GM19372 (cell line): ENCODE results near the gene EML6.
"Not testable (repeated sequence)": the region's sequence is repeated elsewhere in the genome, so short reads cannot be mapped to it uniquely, and the experiment has no call there.

Experiments
- ATAC-seq: cut with Tn5 transposase; IDR thresholded peaks from one replicate; pipeline ENCODE4 v1.9.1; 2021; ENCODE audit warnings: mild to moderate bottlenecking, low read depth, moderate library complexity; ENCODE audit not compliant: unreplicated experiment

The EML6 gene

DNA sequence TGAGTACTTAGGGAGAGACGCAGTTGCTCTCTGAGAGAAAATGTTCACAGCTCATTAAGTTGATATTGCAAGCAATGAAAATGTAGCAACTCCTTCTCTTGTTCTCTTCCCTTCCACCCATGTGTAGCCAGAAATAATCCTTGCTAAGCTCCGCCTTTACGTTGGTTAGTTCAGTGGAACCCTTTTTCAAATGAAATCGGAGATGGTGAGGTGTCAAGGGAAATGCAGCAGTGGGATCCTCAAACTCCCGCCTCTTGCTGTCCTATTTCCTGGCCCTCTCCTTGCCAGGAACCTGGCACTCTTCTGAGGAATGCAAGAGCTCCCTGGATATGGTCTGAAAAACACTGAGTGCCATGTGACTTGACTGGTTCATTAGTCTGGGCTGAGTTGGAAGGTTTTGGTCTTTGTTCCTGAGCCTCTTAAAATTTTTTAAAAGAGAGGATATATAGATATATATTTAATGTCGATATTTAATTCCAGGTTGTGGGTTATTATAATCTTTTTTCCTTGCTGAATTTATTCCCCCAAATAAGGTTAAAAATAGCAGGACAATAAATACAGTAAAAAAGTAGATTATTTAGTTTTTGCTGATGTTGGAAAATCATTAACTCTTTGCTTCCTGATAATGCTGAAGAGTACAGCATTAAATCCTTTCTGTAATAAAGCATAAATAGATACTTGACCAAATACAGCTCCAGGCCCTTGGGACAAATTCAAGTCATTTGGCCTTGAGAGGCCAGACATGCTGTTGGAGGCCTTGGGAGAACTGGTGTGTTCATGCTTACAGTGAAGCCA, 116.2 kb downstream of the EML6 start:
- ATAC-seq, result no peak

DNA sequence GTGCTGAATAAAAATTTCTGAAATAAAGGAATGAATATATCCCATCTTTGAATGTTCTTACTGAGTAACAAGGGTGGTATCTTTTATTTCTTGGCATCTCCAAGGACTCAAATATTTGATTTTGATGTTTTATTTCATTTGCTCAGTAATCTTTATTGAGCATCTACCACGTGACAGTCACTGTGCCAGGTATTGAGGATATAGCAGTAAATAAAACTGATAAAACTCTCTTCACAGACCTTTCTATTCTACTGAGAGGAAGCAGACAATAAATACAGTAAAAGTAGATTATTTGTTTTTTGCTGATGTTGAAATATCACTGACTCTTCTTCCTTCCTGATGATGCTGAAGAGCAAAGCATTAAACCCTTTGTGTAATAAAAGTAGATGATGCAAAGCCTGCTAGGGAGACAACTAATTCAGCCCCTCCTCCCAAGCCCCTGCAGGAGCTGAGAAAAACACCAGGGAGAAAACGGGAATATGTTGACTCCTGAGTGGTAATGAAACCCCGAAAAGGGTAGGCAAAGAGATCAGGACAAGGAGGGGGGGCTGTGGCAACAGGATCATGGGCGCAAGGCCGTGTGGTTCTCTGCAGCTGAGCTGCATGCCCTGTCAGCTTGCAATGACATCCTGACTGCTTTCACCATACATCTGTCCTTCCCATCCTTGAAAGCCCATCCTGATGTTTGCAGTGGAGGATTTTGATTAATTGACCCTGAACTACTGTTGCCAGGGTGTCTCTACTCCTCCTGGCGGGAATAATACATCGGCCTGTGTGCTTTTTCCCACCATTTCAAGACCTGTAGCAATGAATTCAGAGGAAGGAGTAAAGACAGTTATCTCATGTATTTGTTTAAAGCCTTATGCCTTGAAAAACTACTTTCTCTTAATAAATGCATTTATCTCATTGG, 117.4 kb downstream of the EML6 start:
- ATAC-seq, result no peak

DNA sequence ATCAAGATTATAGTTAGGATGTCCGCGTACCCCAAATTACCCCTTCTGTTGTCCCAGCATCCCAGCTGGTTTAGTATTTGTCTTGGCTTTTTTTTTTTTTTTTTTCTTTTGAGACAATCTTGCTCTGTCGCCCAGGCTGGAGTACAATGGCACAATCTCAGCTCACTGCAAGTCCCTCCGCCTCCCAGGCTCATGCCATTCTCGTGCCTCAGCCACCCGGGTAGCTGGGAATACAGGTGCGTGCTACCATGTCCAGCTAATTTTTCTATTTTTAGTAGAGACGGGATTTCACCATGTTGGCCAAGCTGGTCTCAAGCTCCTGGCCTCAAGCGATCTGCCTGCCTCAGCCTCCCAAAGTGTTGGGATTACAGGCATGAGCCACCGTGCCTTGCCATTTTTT, 118.0 kb downstream of the EML6 start:
- not testable (repeated sequence) for ATAC-seq

DNA sequence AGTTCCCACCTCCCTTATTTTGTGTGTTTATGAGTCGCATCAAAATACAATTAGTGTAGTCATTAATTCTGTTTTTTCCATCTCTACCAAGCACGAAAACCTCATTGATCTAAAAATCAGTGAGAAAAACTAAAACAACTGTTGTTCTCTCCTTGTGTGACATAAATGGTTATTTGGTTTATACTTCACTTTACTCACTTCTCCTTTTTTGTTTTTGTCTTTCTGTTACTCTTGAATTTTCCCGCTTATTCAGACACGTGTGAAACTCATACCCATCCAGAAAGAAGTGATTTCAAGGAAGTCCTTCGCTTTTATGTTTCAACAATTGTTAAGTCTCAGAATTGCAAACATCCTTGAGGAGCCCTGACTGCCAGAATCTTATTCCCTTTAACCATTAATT, 121.6 kb downstream of the EML6 start:
- ATAC-seq, result peak; percentile 41

DNA sequence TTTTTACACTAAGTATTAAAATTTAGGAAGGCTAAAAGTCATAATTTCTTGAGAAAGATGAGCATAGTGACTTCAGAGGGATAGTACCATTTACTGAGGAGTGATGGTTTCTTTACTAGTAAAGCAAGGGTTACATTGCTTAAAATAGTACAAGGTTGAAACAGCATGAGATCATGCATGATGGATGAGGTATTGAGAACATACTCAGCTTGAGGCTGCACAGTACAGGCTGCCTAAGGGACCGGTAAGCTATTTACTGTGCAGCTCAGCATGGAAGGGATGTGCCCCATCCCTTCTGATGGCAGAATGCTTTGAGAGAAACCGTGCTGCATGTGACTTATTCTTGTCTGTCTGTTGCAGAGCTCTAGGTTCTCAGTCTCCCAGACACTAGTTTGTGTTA, 122.1 kb downstream of the EML6 start:
- ATAC-seq, result peak; percentile 76

DNA sequence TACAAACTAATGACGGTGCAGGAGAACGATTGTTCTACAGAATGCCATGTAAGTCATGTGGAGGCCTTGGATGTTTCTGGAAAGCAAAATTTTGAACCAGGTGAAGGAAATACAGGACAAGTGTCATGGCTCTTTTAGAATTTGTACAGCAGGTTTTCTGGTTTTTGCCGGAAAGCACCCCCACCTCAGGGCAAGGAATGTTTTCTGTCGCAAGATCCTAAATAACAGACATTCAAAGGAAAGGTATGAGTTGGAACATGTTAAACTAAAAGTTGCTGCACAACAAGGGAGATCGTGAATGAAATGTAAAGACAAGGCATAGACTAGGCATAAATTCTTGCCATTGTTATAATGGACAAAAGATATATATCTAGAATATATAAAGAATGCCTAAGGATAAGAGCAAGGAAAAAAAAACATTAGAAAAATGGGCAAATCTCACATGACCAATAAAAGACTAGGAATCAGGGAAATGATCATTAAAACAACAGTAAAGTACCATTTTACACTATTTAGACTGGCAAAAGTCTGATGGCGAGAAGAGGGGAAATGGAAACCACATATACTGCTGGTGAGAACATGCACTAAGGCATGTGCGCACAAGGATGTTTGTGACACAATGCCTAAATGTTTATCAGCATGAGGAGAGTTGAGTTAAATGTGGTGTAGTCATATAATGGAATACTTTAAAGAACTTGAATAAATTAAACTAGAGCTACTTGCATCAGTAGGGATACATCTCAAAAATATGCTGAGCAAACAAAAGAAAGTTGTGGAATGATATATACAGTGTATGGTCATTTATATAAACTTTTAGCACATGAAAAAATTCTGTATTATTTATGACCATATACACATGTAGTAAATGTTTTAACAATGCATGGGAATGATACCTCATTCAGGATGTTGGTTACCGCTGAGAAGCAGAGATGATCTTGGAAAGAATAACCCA, 127.0 kb downstream of the EML6 start:
- ATAC-seq, result no peak

DNA sequence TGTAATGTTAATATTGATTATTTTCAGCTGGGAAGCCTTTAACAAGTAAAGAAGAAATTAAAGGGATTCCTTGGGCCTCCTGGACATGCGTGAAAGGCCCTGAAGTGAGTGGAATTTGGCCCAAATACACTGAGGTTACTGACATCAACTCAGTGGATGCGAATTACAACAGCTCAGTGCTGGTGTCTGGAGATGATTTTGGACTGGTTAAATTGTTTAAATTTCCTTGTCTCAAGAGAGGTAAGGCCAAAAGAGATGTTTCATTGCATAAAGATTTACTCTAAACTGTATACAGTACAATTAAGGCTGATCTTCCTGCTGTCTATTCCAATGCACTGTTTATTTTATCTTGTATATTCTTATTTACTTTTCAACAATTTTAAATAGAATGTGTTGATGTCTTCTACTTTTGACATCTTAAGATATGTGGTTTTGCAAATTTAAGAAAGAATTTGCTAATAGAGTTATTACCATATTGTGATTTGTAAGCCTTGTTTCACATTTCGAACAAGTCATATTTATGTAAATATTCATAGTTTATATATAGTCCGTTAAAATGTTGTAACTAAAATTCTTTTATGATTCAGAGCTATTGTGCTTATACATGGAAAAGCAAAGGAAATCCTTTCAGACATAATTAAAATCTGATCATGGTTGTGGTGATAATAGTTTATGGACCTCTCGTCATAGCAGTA, 130.3 kb downstream of the EML6 start:
- ATAC-seq, result no peak

DNA sequence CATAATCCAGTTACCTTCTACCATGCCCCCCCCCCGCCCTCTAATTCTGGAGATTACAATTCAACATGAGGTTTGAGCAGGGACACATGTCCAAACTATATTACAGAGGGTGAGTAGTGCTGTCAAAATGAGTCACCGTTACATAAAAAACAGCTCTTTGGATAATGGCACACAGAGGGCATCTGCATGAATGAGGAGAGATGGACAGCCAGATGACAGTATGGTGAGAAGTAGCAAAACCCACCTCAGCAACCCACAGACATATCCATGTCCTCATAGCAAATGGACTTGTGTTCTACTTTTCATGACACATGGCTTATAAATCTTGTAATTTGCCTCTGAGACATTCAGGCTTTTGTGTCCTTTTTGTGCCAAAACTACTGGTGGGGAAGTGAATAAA, 132.0 kb downstream of the EML6 start:
- no peak for ATAC-seq

DNA sequence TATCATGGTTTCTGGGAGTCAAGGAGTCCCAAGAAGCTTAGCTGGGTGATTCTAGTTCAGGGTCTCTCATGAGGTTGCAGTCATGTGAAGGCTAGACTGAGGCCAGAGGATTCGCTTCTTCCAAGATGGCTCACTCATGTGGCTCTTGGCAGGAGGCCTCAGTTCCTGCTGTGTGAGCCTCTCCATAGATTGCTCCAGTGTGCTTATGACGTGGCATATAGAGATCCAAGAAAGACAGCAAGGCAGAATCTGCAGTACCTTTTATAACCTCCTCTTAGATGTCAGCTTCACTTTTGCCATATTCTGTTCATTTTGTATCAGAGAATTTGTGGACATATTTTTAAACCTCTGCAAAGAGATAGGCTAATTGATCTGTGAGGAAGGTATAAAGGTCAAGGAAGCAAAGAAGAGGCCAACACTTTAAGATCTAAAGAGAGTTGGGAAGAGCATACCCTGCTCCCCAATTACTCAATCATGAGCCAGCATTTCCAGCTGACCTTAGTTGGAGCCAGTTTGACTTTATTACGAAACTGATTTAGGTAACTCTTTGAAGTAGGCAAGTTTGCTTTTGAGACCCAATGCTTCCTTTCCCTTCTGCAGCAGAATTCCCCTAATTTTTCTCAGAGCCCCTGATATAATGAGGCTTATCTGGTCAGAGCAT, 134.7 kb downstream of the EML6 start:
- no peak for ATAC-seq

DNA sequence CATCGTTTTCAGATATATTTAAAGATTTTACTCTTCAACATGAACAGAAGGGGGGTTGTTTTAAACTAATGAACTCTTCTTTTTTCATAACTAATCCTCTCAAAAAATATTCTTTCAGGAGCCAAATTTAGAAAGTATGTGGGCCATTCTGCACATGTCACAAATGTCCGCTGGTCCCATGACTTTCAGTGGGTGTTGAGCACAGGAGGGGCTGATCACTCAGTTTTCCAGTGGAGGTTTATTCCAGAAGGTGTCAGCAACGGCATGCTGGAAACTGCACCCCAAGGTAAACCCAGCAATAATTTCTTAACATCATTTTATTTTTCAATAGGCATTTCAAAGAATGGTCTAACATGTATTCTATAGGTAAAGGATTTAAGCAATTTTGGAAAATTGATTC, 136.0 kb downstream of the EML6 start:
- no peak for ATAC-seq

DNA sequence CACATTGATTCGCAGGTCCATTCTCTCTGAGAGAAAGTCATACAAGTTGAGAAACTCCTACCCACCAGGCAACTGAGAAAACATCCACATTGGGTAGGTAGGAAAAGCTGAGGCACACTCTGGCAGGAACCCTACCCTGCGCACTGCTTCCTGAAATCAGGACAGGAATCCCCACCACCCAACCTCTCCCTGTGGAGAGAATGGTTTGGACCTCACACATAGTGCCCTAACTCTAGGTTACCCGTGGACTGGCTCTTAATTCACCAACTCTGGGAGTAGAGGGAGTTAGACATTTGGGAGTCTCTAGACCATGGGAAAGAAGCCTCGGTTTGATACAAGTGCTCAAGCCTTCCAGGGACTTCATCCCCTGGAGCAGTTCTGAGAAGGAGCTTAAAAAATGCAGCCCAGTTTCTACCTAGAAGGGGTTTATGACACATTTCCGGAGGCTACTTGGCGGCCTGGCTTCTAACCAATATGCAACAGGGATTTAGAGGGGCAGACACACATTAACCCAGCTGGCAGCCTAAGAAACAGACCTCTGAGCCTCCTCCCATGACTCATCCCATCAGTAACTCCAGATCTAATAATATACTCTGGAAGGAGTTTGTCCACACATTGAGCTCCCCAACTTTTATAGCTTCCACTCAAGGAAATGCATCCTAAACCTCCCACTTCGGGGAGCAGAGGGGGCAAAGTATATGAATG, 136.7 kb downstream of the EML6 start:
- ATAC-seq, result no peak

DNA sequence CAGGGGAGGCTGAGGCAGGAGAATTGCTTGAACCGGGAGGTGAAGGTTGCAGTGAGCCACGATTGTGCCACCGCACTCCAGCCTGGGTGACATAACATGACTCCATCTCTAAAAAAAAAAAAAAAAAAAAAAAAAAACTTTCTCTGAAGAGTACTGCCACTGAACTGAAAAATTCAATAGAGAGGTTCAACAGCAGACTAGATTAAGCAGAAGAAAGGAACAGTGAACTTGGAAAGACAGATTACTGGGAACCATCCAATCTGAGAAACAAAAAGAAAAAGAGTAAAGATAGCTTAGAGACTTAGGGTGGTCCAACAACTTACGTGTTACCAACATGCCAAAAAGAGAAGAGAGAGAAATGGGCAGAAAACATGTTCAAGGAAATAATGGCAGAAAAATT, 138.8 kb downstream of the EML6 start:
- ATAC-seq, result no peak

DNA sequence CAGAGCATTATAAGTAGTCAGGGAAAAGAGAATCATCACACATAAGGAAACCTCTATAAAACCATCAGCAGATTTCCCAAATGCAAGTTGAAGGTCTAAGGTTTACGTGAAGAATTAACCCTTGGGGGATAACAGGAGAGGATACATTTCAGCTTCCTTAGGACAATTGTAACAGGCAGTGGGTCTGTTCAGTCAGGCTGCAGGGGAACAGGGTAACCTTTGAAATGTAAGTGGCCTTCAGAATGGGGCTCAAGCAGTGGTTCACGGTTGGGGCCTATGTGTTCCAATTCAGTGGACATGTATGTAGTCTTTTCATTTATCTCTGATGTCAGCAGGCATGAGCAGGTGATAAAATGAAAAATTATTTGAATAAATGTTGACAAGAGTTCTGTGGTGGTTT, 139.3 kb downstream of the EML6 start:
- no peak for ATAC-seq

DNA sequence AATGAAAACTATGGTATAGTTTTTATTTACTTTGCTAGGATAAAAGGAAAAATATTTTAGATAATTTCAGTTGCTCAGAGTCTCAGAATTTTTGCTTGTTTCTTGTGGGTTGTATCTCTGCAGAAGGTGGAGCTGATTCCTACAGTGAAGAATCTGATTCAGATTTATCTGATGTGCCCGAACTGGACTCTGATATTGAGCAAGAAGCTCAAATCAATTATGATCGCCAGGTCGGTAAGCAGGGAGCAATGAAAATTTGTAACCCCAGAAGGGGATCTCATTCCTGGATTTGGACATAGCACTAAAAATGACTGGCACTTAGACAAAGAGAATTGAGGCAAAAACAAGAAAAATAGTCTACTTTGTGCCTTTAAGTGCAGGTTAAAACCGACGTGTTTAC, 140.2 kb downstream of the EML6 start:
- no peak for ATAC-seq

DNA sequence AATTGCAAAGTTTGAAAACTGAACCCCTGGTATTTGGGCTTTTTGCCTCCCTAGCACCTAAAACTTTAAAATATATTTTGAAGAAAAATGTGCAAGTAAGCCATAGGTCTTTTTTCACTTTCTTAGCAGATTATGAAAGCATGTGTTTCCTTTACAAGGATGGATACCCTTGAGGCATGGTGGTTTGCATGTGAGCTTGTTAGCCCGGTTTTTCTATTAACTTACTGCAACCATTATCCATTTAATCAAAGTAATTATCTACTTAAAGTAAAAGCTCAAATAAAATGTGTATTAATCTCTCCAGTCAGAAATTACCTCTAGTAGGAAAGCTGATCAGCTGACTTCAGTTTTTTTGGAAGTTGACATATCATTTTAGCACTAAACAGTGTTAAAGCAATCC, 140.6 kb downstream of the EML6 start:
- no peak for ATAC-seq

DNA sequence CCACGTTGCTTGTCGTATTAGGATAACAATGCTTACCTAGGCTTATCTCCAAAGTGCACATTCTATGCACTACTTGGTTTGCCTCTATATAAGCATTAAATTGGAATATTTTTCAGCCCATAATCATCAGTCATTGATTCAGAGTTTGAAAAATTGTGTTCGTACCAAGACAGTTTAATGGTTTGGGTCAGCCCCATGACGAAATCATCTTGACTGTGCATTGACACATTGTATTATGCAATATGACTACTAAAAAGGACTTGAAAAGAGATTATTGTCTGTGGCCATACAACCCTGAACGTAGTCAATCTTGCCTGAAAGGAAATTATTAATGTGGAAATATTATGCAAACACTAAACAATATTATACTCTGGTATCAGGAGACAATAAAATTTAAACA, 141.3 kb downstream of the EML6 start:
- no peak for ATAC-seq

DNA sequence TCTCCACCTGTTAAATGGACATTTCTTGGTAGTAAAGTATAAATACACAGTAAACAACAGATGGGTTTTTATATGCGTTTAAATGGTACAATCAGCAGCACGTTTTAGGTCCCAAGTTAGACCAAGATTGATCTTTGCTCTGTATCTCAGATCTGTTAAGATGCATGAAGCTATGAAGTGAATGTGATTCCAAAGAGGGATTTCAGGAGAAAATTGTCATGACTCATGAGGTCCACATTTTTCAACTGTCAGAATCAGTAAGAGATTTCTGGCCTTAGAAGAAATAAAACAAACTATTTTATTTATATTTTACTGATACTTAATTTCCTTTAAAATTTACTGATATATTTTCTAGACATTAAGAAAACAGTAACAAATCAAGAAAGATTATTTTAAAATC, 142.7 kb downstream of the EML6 start:
- no peak for ATAC-seq

DNA sequence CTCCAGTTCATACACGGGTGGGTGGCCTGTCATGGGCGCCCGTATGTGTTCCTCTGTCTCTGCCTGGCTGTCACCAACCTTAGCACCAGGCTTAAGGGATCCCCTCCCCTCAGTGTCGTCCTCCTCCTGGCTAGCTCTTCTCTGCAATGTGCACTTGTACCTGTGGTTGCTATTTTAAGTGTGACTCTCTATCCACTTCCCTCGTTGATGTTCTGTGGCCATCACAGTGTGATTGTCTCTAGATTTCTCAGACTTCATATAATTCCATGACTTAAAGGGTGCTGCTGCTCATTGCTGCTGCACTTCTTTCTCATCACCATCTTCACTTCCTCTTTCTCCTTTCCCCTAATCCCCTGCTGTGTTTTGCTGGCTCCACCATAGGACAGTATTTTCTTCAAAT, 143.4 kb downstream of the EML6 start:
- ATAC-seq, result peak; percentile 92

DNA sequence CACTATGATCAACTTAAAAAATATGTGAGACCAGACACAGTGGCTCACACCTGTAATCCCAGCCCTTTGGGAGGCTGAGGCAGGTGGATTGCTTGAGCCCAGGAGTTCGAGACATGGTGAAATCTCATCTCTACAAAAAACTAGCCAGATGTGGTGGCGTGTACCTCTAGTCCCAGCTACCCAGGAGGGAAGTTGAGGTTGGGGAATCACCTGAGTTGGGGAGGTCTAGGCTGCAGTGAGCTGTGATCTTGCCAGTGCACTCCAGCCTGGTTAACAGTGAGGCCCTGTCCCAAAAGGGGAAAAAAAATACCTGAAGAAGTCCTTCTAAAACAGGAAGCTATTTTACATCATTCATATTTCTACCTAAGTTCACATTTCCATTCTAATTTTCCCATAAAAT, 144.0 kb downstream of the EML6 start:
- peak; percentile 47 for ATAC-seq
